ENCODE results near the gene TREH.

Gene TREH

DNA sequence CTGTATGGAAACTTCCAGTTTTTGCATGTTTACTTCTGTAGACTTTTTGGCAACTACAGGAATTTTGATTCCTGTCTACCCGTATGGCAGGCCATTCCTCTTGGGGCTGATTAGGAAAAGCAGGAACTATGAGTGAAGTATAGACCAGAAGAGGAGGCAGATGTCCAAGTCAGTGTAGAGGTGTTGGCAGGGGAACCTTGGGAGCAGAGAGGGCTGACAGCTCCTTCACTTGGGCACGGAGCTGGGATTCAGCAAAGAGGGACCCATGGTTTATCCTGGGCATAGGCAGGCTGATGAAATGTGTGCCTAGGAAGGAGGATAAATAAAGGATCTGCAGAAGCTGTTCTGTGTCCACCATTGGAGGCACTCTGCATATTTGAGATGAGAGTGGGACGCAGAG lies 33.1 kb downstream of the TREH start:
- DNase-seq (ENCODE audit: low spot score) = no peak
- TF ChIP-seq, protein P1, sequence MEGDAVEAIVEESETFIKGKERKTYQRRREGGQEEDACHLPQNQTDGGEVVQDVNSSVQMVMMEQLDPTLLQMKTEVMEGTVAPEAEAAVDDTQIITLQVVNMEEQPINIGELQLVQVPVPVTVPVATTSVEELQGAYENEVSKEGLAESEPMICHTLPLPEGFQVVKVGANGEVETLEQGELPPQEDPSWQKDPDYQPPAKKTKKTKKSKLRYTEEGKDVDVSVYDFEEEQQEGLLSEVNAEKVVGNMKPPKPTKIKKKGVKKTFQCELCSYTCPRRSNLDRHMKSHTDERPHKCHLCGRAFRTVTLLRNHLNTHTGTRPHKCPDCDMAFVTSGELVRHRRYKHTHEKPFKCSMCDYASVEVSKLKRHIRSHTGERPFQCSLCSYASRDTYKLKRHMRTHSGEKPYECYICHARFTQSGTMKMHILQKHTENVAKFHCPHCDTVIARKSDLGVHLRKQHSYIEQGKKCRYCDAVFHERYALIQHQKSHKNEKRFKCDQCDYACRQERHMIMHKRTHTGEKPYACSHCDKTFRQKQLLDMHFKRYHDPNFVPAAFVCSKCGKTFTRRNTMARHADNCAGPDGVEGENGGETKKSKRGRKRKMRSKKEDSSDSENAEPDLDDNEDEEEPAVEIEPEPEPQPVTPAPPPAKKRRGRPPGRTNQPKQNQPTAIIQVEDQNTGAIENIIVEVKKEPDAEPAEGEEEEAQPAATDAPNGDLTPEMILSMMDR (IDR thresholded peaks at IDR 0.05; ENCODE audit: extremely low read depth, missing control alignments) = no peak

DNA sequence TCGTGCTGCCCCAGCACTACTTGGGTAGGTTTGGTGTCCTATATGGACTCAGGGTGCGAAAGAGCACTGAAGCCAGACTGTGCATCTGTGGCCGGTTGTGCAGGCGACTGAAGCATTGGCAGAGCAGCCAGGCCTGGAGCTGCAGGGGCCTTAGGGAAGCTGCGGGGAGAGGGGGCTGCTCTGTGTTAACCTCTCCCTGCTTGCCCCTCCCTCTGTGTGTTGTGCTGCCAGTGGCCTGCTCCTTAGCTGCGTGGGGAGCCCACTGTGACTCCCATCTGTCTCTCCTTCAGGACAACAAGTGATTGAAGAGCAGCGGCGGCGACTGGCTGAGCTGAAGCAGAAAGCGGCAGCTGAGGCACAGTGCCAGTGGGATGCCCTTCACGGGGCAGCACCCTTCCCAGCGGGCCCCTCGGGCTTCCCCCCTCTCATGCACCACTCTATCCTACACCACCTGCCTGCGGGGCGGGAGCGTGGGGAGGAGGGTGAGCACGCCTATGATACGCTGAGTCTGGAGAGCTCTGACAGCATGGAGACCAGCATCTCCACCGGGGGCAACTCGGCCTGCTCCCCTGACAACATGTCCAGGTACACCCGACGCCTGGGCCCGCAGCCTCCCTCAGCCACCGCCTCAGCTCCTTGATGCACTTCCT lies 34.3 kb downstream of the TREH start:
- TF ChIP-seq, protein P1 (IDR thresholded peaks at IDR 0.05; ENCODE audit: extremely low read depth, missing control alignments) = no peak
- no peak for DNase-seq (ENCODE audit: low spot score)

DNA sequence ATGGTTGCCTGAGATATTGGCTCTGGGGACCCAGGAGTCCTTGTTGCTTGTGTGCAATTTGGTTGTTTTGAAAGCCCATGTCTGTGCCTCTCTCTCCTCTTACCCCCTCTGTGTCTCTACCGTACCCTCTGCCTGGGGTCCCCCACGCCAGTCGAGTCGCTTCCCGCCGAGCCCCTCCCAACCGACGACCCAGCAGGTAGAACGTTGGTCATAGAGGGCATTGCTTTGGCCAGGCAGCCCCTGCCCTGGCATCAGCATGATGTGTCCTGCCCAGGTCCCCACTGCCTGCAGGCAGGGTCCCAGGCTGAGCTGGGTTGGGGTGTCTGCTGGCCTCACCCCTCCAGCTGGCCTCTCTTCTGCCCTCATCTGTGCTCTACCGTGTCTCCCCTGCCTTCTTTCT lies 35.0 kb downstream of the TREH start:
- TF ChIP-seq, protein P1 (IDR thresholded peaks at IDR 0.05; ENCODE audit: extremely low read depth, missing control alignments) = no peak
- no peak for DNase-seq (ENCODE audit: low spot score)

DNA sequence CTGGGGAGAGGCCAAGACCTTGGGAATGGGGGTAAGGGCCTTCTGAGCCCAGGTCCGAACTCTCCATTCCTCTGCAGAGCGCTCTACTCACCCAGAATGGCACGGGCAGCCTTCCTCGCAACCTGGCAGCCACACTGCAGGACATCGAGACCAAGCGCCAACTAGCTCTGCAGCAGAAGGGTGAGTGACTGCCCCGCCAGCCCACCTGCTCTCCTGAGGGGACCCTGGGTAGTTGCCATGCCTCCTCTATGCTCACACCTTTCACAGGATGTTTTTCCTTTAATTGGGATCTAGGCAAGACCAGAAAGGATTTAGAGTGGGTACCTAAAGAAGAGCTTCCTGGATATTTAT lies 35.5 kb downstream of the TREH start:
- TF ChIP-seq, protein P1 (IDR thresholded peaks at IDR 0.05; ENCODE audit: extremely low read depth, missing control alignments) = no peak
- no peak for DNase-seq (ENCODE audit: low spot score)

DNA sequence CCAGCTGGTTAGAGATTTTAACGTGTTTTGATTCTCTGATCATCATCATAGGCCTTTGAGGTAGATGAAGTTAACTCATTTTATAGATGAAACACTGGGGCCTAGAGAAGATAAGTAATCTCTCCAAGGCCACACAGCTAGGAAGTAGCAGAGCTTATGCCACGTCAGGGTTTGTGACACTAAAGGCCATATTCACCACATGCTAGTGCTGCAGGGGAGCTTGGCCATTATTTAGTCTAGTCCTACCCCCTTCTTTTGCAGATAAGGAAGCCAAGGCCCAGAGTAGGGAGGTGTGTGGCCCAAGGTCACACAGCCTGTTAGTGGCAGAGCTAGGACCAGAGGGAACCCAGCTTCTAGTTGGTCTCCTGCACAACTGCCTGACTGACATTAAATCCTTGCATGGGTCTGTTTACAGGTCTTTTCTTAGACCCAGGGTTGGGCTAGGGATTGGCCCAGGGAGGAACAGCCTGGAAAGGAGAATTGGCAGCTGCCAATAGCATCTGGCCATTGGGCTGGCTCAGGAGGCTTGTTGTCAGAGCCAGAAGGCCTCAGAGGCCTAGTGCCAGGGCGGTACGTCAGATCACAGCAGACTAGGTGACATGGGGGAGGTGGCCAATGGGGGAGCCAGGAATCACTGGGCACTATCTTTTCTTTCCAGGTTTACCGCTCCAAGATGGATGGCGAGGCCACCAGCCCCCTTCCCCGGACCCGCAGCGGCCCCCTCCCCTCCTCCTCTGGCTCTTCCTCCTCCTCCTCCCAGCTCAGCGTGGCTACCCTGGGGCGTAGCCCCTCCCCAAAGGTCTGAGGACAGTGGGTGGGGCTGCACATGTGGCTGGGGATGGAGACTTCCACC lies 36.1 kb downstream of the TREH start:
- TF ChIP-seq, protein P1 (IDR thresholded peaks at IDR 0.05; ENCODE audit: extremely low read depth, missing control alignments) = no peak
- no peak for DNase-seq (ENCODE audit: low spot score)

DNA sequence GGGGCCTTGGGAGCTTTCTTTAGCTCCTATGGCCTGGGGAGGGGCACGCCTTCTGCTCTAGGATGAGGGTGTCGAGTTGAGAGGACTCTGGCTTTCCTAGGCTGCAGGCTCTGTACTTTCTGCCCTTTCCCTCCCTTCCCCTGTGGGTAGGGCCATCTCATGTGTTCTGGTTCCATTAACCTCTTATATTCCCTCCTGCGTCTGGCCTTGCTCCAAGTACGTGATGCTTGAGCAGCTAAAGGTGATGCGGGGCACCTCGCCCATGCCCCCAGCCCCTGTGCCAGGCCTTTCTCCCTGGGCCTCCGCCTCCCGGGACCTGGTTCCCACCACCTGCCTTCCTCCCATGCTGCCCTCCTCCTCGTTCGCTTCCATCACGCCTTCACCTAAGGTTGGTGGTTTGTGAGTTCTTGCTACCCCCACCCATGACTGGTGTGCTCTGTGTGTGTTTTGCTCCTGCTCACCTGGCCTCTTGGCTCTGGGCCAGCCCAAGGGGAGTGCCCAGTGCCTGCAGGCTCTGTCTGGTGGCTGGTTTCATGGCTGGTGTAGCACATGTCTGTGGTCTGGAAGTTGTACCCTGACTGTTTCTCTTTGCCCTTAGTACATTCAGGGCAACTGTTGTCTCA lies 37.9 kb downstream of the TREH start:
- TF ChIP-seq, protein P1 (IDR thresholded peaks at IDR 0.05; ENCODE audit: extremely low read depth, missing control alignments) = no peak
- DNase-seq (ENCODE audit: low spot score) = no peak
